Keratinocyte (primary cell): ENCODE results near the gene NSUN3. TPM values are rescaled to one million over a fixed set of nuclear protein-coding genes. Genes with fewer than 3 reads are reported as not detected.
A peak's percentile ranks its signal among the peaks of the same experiment; 100 is the strongest.

Experiments
- DNase-seq: peaks from one replicate; pipeline ENCODE4 v3.0.0-alpha.2; 2011; ENCODE audit warnings: low read depth, missing footprints, low spot score
- FAIRE-seq: peaks from 2 replicates; lab custom pipeline; 2011; peaks lifted over from hg19 to GRCh38; lab: Jason Lieb, UNC
- H2AFZ ChIP-seq: 2 replicates; pipeline ENCODE4 v1.6.0; 2012; ENCODE audit warnings: low read length, control low read depth, inconsistent platforms; ENCODE audit not compliant: control insufficient read depth
- H3K27ac ChIP-seq: 2 replicates; pipeline ENCODE4 v1.5.1; 2011; ENCODE audit warnings: low read length; ENCODE audit not compliant: control insufficient read depth, insufficient read depth
- H3K27me3 ChIP-seq: 3 replicates; pipeline ENCODE4 v1.6.0; 2011; ENCODE audit warnings: low read length; ENCODE audit not compliant: control insufficient read depth, insufficient read depth; ENCODE audit errors: extremely low read depth
- H3K36me3 ChIP-seq, 2 experiments: 2 replicates in 1 of 2; 3 replicates in 1 of 2; pipeline ENCODE4 v1.5.1; 2011; ENCODE audit warnings: low read length in 2 of 2, mild to moderate bottlenecking in 1 of 2; ENCODE audit not compliant: control insufficient read depth in 2 of 2, insufficient read depth in 2 of 2; ENCODE audit errors: extremely low read depth in 1 of 2
- H3K4me1 ChIP-seq: 3 replicates; pipeline ENCODE4 v1.5.1; 2011; ENCODE audit warnings: low read length; ENCODE audit not compliant: control insufficient read depth, insufficient read depth; ENCODE audit errors: extremely low read depth
- H3K4me2 ChIP-seq: 3 replicates; pipeline ENCODE4 v1.6.0; 2011; ENCODE audit warnings: low read depth, low read length; ENCODE audit not compliant: control insufficient read depth, insufficient read depth; ENCODE audit errors: extremely low read depth
- H3K4me3 ChIP-seq, 3 experiments: fragments of 200-600 bp in 1 of 3; sonication (generic) in 1 of 3; 2 replicates in 2 of 3; 3 replicates in 1 of 3; pipeline ENCODE4 v1.5.1; 2011 to 2016; ENCODE audit warnings: low read length in 3 of 3, mild to moderate bottlenecking in 3 of 3, control low read depth in 2 of 3, inconsistent platforms in 1 of 3, low read depth in 1 of 3, mixed read lengths in 1 of 3, mixed run types in 1 of 3, moderate library complexity in 1 of 3; ENCODE audit not compliant: control insufficient read depth in 2 of 3, insufficient read depth in 2 of 3; ENCODE audit errors: extremely low read depth in 1 of 3
- H3K79me2 ChIP-seq: 2 replicates; pipeline ENCODE4 v1.6.0; 2012; ENCODE audit warnings: low read length; ENCODE audit not compliant: control insufficient read depth, insufficient read depth
- H3K9ac ChIP-seq: 3 replicates; pipeline ENCODE4 v1.6.0; 2011; ENCODE audit warnings: low read length; ENCODE audit not compliant: control insufficient read depth, insufficient read depth; ENCODE audit errors: extremely low read depth
- H3K9me1 ChIP-seq: 3 replicates; pipeline ENCODE4 v1.6.0; 2011; ENCODE audit warnings: low read length; ENCODE audit not compliant: control insufficient read depth, insufficient read depth; ENCODE audit errors: extremely low read depth
- H3K9me3 ChIP-seq: 2 replicates; pipeline ENCODE4 v1.5.1; 2012; ENCODE audit warnings: low read depth, low read length; ENCODE audit not compliant: control insufficient read depth
- H4K20me1 ChIP-seq: 3 replicates; pipeline ENCODE4 v1.6.0; 2011; ENCODE audit warnings: low read length; ENCODE audit not compliant: control insufficient read depth, insufficient read depth; ENCODE audit errors: extremely low read depth
- EZH2 ChIP-seq: IDR thresholded peaks from one replicate; pipeline ENCODE4 v1.6.1; 2012; ENCODE audit warnings: inconsistent platforms, mild to moderate bottlenecking, low read length, moderate library complexity
- dilution Hi-C: fragments of 300-500 bp; cut with MboI; formaldehyde crosslinking; loops from one replicate; pipeline ENCODE4 v1.7.0; 2020; ENCODE audit warnings: low sequenced_read_pairs; ENCODE audit not compliant: extremely low pct_ligation_motif_present
- polyA plus RNA-seq, 5 experiments: library from polyadenylated mRNA; depleted of rRNA in 3 of 5; stranded (reverse) in 3 of 5; stranded (forward) in 1 of 5; unstranded in 1 of 5; fragments of >200 nt; gene quantifications; 1 replicate in 1 of 5; 2 replicates in 3 of 5; 3 replicates in 1 of 5; pipeline versions ENCODE4 v1.2.1 to v1.2.3, GENCODE V29; 2011 to 2012; ENCODE audit warnings: missing spikeins in 2 of 5, low read depth in 1 of 5, low replicate concordance in 1 of 5
- TF ChIP-seq, protein P1 (sequence below), 3 experiments: IDR thresholded peaks in 1 of 3; conservative IDR thresholded peaks in 1 of 3; optimal IDR thresholded peaks in 1 of 3; 2 replicates in 2 of 3; 3 replicates in 1 of 3; pipeline versions ENCODE3 to v1.5.1; 2011; ENCODE audit warnings: low read length in 3 of 3, mild to moderate bottlenecking in 3 of 3, moderate library complexity in 2 of 3, control low read depth in 1 of 3, inconsistent platforms in 1 of 3; ENCODE audit not compliant: insufficient read depth in 2 of 3; ENCODE audit errors: extremely low read depth in 1 of 3

Gene NSUN3
- polyA plus RNA-seq, 1 donor (not counting 4 experiments of a cell fraction or from before 2014, with no cell fraction given), result 6.4 TPM

DNA sequence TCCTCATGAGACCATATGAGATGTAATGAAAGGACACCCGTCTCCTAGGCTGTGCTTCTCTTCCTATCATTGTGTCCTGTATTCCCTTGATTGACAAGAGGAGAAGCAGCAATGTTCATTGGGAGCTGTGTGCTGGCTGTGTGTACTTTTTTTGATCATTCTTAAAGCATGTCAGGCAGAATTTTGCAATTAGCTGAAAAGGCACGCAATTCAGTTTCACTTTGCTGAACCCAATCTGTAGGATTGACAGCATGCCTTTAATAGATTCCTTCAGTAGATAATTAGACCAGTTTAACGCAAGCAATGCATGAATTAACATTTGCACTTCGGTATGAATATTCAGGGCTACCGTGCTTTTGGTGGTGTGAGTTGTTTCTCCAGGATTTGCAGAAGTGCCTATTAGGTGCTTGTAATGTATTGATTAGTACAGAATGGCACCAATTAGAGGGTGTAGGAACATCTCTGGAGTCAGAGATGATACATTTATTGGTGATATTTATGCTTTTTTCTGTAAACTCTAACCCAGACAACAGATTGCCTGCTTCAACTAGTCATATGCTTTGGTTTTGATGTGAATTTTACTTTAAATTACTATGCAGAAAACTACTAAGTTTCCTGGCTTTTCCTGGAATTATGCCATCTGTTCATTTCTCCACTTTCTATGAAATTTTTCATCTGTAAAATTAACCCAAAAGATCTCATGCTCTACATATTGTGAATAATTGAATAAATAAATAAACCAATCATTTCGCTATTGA lies 114.3 kb downstream of the NSUN3 start:
- H2AFZ ChIP-seq, result peak overlapping the region; percentile 67
- peak; percentile 52 for FAIRE-seq
- H3K79me2 ChIP-seq, result no peaks in the 10 kb centered on the region
- dilution Hi-C loops, result no loop called here
- H3K4me2 ChIP-seq, result peak overlapping the region; percentile 63
- no peaks in the 10 kb centered on the region for H3K9me3 ChIP-seq
- no peak for DNase-seq
- no peak overlapping the region for H3K27ac ChIP-seq
- peak overlapping the region; percentile 11 for H3K9ac ChIP-seq
- no peaks in the 10 kb centered on the region for H4K20me1 ChIP-seq
- no peak overlapping the region for H3K4me3 ChIP-seq
- H3K4me1 ChIP-seq, result peaks cover 3% of the 10 kb centered on the region
- TF ChIP-seq, protein P1, sequence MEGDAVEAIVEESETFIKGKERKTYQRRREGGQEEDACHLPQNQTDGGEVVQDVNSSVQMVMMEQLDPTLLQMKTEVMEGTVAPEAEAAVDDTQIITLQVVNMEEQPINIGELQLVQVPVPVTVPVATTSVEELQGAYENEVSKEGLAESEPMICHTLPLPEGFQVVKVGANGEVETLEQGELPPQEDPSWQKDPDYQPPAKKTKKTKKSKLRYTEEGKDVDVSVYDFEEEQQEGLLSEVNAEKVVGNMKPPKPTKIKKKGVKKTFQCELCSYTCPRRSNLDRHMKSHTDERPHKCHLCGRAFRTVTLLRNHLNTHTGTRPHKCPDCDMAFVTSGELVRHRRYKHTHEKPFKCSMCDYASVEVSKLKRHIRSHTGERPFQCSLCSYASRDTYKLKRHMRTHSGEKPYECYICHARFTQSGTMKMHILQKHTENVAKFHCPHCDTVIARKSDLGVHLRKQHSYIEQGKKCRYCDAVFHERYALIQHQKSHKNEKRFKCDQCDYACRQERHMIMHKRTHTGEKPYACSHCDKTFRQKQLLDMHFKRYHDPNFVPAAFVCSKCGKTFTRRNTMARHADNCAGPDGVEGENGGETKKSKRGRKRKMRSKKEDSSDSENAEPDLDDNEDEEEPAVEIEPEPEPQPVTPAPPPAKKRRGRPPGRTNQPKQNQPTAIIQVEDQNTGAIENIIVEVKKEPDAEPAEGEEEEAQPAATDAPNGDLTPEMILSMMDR (optimal IDR thresholded peaks at IDR 0.05 in 1 of 3, IDR thresholded peaks at IDR 0.05 in 1 of 3, conservative IDR thresholded peaks at IDR 0.05 in 1 of 3; ENCODE audit: extremely low read depth in 1 of 3, insufficient read depth in 2 of 3, low read length in 3 of 3), result no peak
- no peak for TF ChIP-seq EZH2
- H3K36me3 ChIP-seq, result no peaks in the 10 kb centered on the region
- no peaks in the 10 kb centered on the region for H3K27me3 ChIP-seq
- no peaks in the 10 kb centered on the region for H3K9me1 ChIP-seq

Other genes starting within 250 kb of the NSUN3 start
- gene PROS1, start 89.2 kb upstream of the NSUN3 start, polyA plus RNA-seq, result 1.5 to 6.7 TPM (median 3.8 TPM) in 3 replicates
- 4.7 to 6.8 TPM (median 5.4 TPM) in 3 replicates for gene ARL13B, start 82.9 kb upstream of the NSUN3 start, polyA plus RNA-seq
- 0.16 to 0.30 TPM (median 0.28 TPM) in 3 replicates for gene STX19, start 34.5 kb upstream of the NSUN3 start, polyA plus RNA-seq
- 2.3 to 3.6 TPM (median 2.6 TPM) in 3 replicates for gene DHFR2, start 145 bp upstream of the NSUN3 start, polyA plus RNA-seq